ENCODE data around the gene ZBTB46. TPM values are rescaled to one million over a fixed set of nuclear protein-coding genes. Genes with fewer than 3 reads are reported as not detected.
"Not testable (repeated sequence)": the region's sequence is repeated elsewhere in the genome, so short reads cannot be mapped to it uniquely, and the experiment has no call there.

Gene ZBTB46
- polyA plus RNA-seq, 2 donors: 0.68 to 1.0 TPM

- peak overlapping the region; percentile 38 to 51 for H3K27ac ChIP-seq (ENCODE audit: low read depth in 2 of 2, low read length in 1 of 2)
- WGBS, 2 donors: 10 to 12% methylated on average over 10 to 12 of the region's 12 CpGs
- H3K27me3 ChIP-seq (ENCODE audit: control insufficient read depth in 1 of 2, insufficient read depth in 2 of 2, low read length in 2 of 2): peaks cover 0 to 6% of the 10 kb centered on the region in 2 donors
- H3K4me3 ChIP-seq (ENCODE audit: low read depth in 1 of 2, low read length in 2 of 2): no peak overlapping the region
- H3K36me3 ChIP-seq (ENCODE audit: control insufficient read depth in 2 of 2, insufficient read depth in 2 of 2, low read length in 1 of 2): peaks cover 0 to 16% of the 10 kb centered on the region in 2 donors
- H3K4me1 ChIP-seq (ENCODE audit: control insufficient read depth in 2 of 2, insufficient read depth in 2 of 2, low read length in 1 of 2): peaks cover 6 to 31% of the 10 kb centered on the region in 2 donors
- H3K9me3 ChIP-seq (ENCODE audit: control insufficient read depth in 2 of 2, insufficient read depth in 1 of 2, low read depth in 1 of 2, low read length in 1 of 2): no peaks in the 10 kb centered on the region
Measured at GRCh38 chr20:63858393-63859165, 27.5 kb upstream of the ZBTB46 start.

GRCh38 chr20:63857764-63858392, 26.8 kb upstream of the ZBTB46 start:
- Histone ChIP-seq H3K4me3 (ENCODE audit: low read depth in 1 of 2, low read length in 2 of 2) (no peak overlapping the region), H3K27me3 (ENCODE audit: control insufficient read depth in 1 of 2, insufficient read depth in 2 of 2, low read length in 2 of 2) (peaks cover 0 to 6% of the 10 kb centered on the region in 2 donors), H3K36me3 (ENCODE audit: control insufficient read depth in 2 of 2, insufficient read depth in 2 of 2, low read length in 1 of 2) (peaks cover 0 to 16% of the 10 kb centered on the region in 2 donors), H3K9me3 (ENCODE audit: control insufficient read depth in 2 of 2, insufficient read depth in 1 of 2, low read depth in 1 of 2, low read length in 1 of 2) (no peaks in the 10 kb centered on the region), H3K27ac (ENCODE audit: low read depth in 2 of 2, low read length in 1 of 2) (peak overlapping the region in 1 of 2 donors; percentile 14), H3K4me1 (ENCODE audit: control insufficient read depth in 2 of 2, insufficient read depth in 2 of 2, low read length in 1 of 2) (peaks cover 6 to 27% of the 10 kb centered on the region in 2 donors)
- WGBS, 2 donors: 19 to 27% methylated on average over 13 to 14 of the region's 14 CpGs

GRCh38 chr20:63856098-63856511, 25.0 kb upstream of the ZBTB46 start:
- Histone ChIP-seq H3K4me1 (ENCODE audit: control insufficient read depth in 2 of 2, insufficient read depth in 2 of 2, low read length in 1 of 2) (peaks cover 6 to 18% of the 10 kb centered on the region in 2 donors), H3K27me3 (ENCODE audit: control insufficient read depth in 1 of 2, insufficient read depth in 2 of 2, low read length in 2 of 2) (peaks cover 0 to 6% of the 10 kb centered on the region in 2 donors)
- 58 to 63% methylated on average over 22 of the region's 22 CpGs for WGBS, 2 donors

GRCh38 chr20:63855363-63856097, 24.5 kb upstream of the ZBTB46 start:
- no peak overlapping the region for H3K4me3 ChIP-seq (ENCODE audit: low read depth in 1 of 2, low read length in 2 of 2)
- H3K27ac ChIP-seq (ENCODE audit: low read depth in 2 of 2, low read length in 1 of 2): peak overlapping the region; percentile 17 to 26
- 28 to 35% methylated on average over 34 to 36 of the region's 36 CpGs for WGBS, 2 donors
- no peaks in the 10 kb centered on the region for H3K9me3 ChIP-seq (ENCODE audit: control insufficient read depth in 2 of 2, insufficient read depth in 1 of 2, low read depth in 1 of 2, low read length in 1 of 2)
- peaks cover 0 to 6% of the 10 kb centered on the region in 2 donors for H3K27me3 ChIP-seq (ENCODE audit: control insufficient read depth in 1 of 2, insufficient read depth in 2 of 2, low read length in 2 of 2)
- H3K4me1 ChIP-seq (ENCODE audit: control insufficient read depth in 2 of 2, insufficient read depth in 2 of 2, low read length in 1 of 2): peaks cover 6 to 18% of the 10 kb centered on the region in 2 donors
- no peaks in the 10 kb centered on the region for H3K36me3 ChIP-seq (ENCODE audit: control insufficient read depth in 2 of 2, insufficient read depth in 2 of 2, low read length in 1 of 2)

More at GRCh38 chr20:63856098-63856511, 25.0 kb upstream of the ZBTB46 start:
- H3K4me3 ChIP-seq (ENCODE audit: low read depth in 1 of 2, low read length in 2 of 2): no peak overlapping the region
- H3K36me3 ChIP-seq (ENCODE audit: control insufficient read depth in 2 of 2, insufficient read depth in 2 of 2, low read length in 1 of 2): no peaks in the 10 kb centered on the region
- no peak overlapping the region for H3K27ac ChIP-seq (ENCODE audit: low read depth in 2 of 2, low read length in 1 of 2)
- H3K9me3 ChIP-seq (ENCODE audit: control insufficient read depth in 2 of 2, insufficient read depth in 1 of 2, low read depth in 1 of 2, low read length in 1 of 2): no peaks in the 10 kb centered on the region

- no peaks in the 10 kb centered on the region for H3K9me3 ChIP-seq (ENCODE audit: control insufficient read depth in 2 of 2, insufficient read depth in 1 of 2, low read depth in 1 of 2, low read length in 1 of 2)
- H3K27ac ChIP-seq (ENCODE audit: low read depth in 2 of 2, low read length in 1 of 2): peak overlapping the region; percentile 17 to 26
- no peaks in the 10 kb centered on the region for H3K36me3 ChIP-seq (ENCODE audit: control insufficient read depth in 2 of 2, insufficient read depth in 2 of 2, low read length in 1 of 2)
- H3K27me3 ChIP-seq (ENCODE audit: control insufficient read depth in 1 of 2, insufficient read depth in 2 of 2, low read length in 2 of 2): peaks cover 0 to 6% of the 10 kb centered on the region in 2 donors
- H3K4me3 ChIP-seq (ENCODE audit: low read depth in 1 of 2, low read length in 2 of 2): no peak overlapping the region
- peaks cover 6 to 18% of the 10 kb centered on the region in 2 donors for H3K4me1 ChIP-seq (ENCODE audit: control insufficient read depth in 2 of 2, insufficient read depth in 2 of 2, low read length in 1 of 2)
- 5 to 11% methylated on average over 25 to 26 of the region's 26 CpGs for WGBS, 2 donors
Measured at GRCh38 chr20:63854766-63855362, 23.8 kb upstream of the ZBTB46 start.

- 16 to 19% methylated on average over 11 to 17 of the region's 17 CpGs for WGBS, 2 donors
- Histone ChIP-seq H3K36me3 (ENCODE audit: control insufficient read depth in 2 of 2, insufficient read depth in 2 of 2, low read length in 1 of 2) (no peaks in the 10 kb centered on the region), H3K9me3 (ENCODE audit: control insufficient read depth in 2 of 2, insufficient read depth in 1 of 2, low read depth in 1 of 2, low read length in 1 of 2) (no peaks in the 10 kb centered on the region), H3K27ac (ENCODE audit: low read depth in 2 of 2, low read length in 1 of 2) (peak overlapping the region; percentile 17 to 26), H3K4me1 (ENCODE audit: control insufficient read depth in 2 of 2, insufficient read depth in 2 of 2, low read length in 1 of 2) (peaks cover 6 to 18% of the 10 kb centered on the region in 2 donors), H3K4me3 (ENCODE audit: low read depth in 1 of 2, low read length in 2 of 2) (no peak overlapping the region), H3K27me3 (ENCODE audit: control insufficient read depth in 1 of 2, insufficient read depth in 2 of 2, low read length in 2 of 2) (peaks cover 0 to 6% of the 10 kb centered on the region in 2 donors)
Measured at GRCh38 chr20:63854069-63854765, 23.2 kb upstream of the ZBTB46 start.

- H3K4me3 ChIP-seq (ENCODE audit: low read depth in 1 of 2, low read length in 2 of 2); H3K9me3 ChIP-seq (ENCODE audit: control insufficient read depth in 2 of 2, insufficient read depth in 1 of 2, low read depth in 1 of 2, low read length in 1 of 2); H3K36me3 ChIP-seq (ENCODE audit: control insufficient read depth in 2 of 2, insufficient read depth in 2 of 2, low read length in 1 of 2); H3K27me3 ChIP-seq (ENCODE audit: control insufficient read depth in 1 of 2, insufficient read depth in 2 of 2, low read length in 2 of 2): not testable (repeated sequence)
- peak overlapping the region in 1 of 2 donors; percentile 17 for H3K27ac ChIP-seq (ENCODE audit: low read depth in 2 of 2, low read length in 1 of 2)
- peaks cover 6 to 18% of the 10 kb centered on the region in 2 donors for H3K4me1 ChIP-seq (ENCODE audit: control insufficient read depth in 2 of 2, insufficient read depth in 2 of 2, low read length in 1 of 2)
- WGBS, 2 donors: 72 to 88% methylated on average over 4 of the region's 4 CpGs
Measured at GRCh38 chr20:63853733-63854068, 22.6 kb upstream of the ZBTB46 start.

GRCh38 chr20:63851548-63851943, 20.5 kb upstream of the ZBTB46 start:
- H3K36me3 ChIP-seq (ENCODE audit: control insufficient read depth in 2 of 2, insufficient read depth in 2 of 2, low read length in 1 of 2); H3K9me3 ChIP-seq (ENCODE audit: control insufficient read depth in 2 of 2, insufficient read depth in 1 of 2, low read depth in 1 of 2, low read length in 1 of 2); H3K4me3 ChIP-seq (ENCODE audit: low read depth in 1 of 2, low read length in 2 of 2); H3K27me3 ChIP-seq (ENCODE audit: control insufficient read depth in 1 of 2, insufficient read depth in 2 of 2, low read length in 2 of 2); H3K27ac ChIP-seq (ENCODE audit: low read depth in 2 of 2, low read length in 1 of 2): not testable (repeated sequence)
- WGBS, 2 donors: 86% methylated on average over 14 of the region's 14 CpGs
- peaks cover 10 to 17% of the 10 kb centered on the region in 2 donors for H3K4me1 ChIP-seq (ENCODE audit: control insufficient read depth in 2 of 2, insufficient read depth in 2 of 2, low read length in 1 of 2)
